IPS-20b (cell line): ENCODE results near the gene NEU3.
"Not testable (repeated sequence)": the region's sequence is repeated elsewhere in the genome, so short reads cannot be mapped to it uniquely, and the experiment has no call there.

Experiments used
- H3K27ac ChIP-seq: one replicate; pipeline ENCODE4 v1.5.1; 2013; ENCODE audit warnings: low read length
- H3K27me3 ChIP-seq: 2 replicates; pipeline ENCODE4 v1.6.1; 2013; ENCODE audit warnings: mild to moderate bottlenecking, low read length, inconsistent platforms; ENCODE audit not compliant: insufficient read depth
- H3K36me3 ChIP-seq: 2 replicates; pipeline ENCODE4 v1.6.1; 2013; ENCODE audit warnings: low read depth, mild to moderate bottlenecking, inconsistent platforms, low read length, moderate library complexity; ENCODE audit not compliant: insufficient read depth
- H3K4me1 ChIP-seq: 2 replicates; pipeline ENCODE4 v1.6.1; 2013; ENCODE audit warnings: mild to moderate bottlenecking, control low read depth, inconsistent platforms, low read length, moderate library complexity; ENCODE audit not compliant: insufficient read depth
- H3K4me3 ChIP-seq: 2 replicates; pipeline ENCODE4 v1.5.1; 2013; ENCODE audit warnings: mild to moderate bottlenecking, low read length, inconsistent platforms
- H3K9ac ChIP-seq: 2 replicates; pipeline ENCODE4 v1.6.1; 2013; ENCODE audit warnings: low read depth, mild to moderate bottlenecking, inconsistent platforms, low read length, moderate library complexity
- H3K9me3 ChIP-seq: 2 replicates; pipeline ENCODE4 v1.6.1; 2013; ENCODE audit warnings: mild to moderate bottlenecking, low read depth, low read length, inconsistent platforms; ENCODE audit not compliant: insufficient read depth

The NEU3 gene

DNA sequence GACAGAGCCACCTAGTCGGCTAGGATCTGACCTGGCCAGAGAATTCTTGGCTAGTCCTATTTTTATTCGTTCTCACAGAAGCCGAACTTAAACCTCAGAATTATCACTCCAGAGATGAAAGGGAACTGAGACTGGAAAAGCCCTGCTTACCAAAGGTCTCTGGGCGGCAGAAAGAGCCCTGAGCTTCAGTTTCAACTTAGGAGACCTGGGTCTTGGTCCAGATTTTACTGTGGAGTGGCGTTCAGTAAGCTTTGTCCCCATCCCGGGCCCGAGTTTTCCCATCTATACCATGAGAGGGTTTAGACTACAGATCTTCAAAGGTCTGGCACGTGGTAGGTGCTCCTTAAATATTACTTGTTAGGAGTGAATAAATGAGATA lies 516 bp downstream of the NEU3 start:
- no peaks in the 10 kb centered on the region for H3K27me3 ChIP-seq
- H3K4me1 ChIP-seq, result peaks cover 5% of the 10 kb centered on the region
- H3K36me3 ChIP-seq, result no peaks in the 10 kb centered on the region
- peak overlapping the region; percentile 90 for H3K4me3 ChIP-seq
- no peak overlapping the region for H3K27ac ChIP-seq
- H3K9ac ChIP-seq, result peak overlapping the region; percentile 88
- H3K9me3 ChIP-seq, result no peaks in the 10 kb centered on the region

GRCh38 chr11:74990150-74990549 lies 1.4 kb downstream of the NEU3 start:
- not testable (repeated sequence) for H3K27ac ChIP-seq, H3K9ac ChIP-seq, H3K4me1 ChIP-seq, H3K27me3 ChIP-seq, H3K36me3 ChIP-seq, H3K9me3 ChIP-seq
- peak overlapping the region; percentile 90; the same call in 1 of the 2 replicates for H3K4me3 ChIP-seq

- Histone ChIP-seq H3K36me3 (peaks cover 13% of the 10 kb centered on the region), H3K9me3 (no peaks in the 10 kb centered on the region), H3K27me3 (no peaks in the 10 kb centered on the region), H3K4me3 (no peak overlapping the region), H3K9ac (no peak overlapping the region), H3K4me1 (peaks cover 5% of the 10 kb centered on the region), H3K27ac (no peak overlapping the region)
These were observed 2.2 kb downstream of the NEU3 start for GRCh38 chr11:74990941-74991340.

GRCh38 chr11:74992852-74993251 lies 4.1 kb downstream of the NEU3 start:
- Histone ChIP-seq H3K27me3 (no peaks in the 10 kb centered on the region), H3K36me3 (peaks cover 24% of the 10 kb centered on the region), H3K9ac (no peak overlapping the region), H3K27ac (no peak overlapping the region), H3K9me3 (no peaks in the 10 kb centered on the region), H3K4me1 (peaks cover 5% of the 10 kb centered on the region), H3K4me3 (no peak overlapping the region)

- H3K27me3 ChIP-seq, result no peaks in the 10 kb centered on the region
- H3K9me3 ChIP-seq, result no peaks in the 10 kb centered on the region
- peaks cover 24% of the 10 kb centered on the region for H3K36me3 ChIP-seq
- no peak overlapping the region for H3K4me3 ChIP-seq
- H3K27ac ChIP-seq, result no peak overlapping the region
- no peak overlapping the region for H3K9ac ChIP-seq
- no peaks in the 10 kb centered on the region for H3K4me1 ChIP-seq
These were observed 12.2 kb downstream of the NEU3 start for GRCh38 chr11:75000975-75001354.

DNA sequence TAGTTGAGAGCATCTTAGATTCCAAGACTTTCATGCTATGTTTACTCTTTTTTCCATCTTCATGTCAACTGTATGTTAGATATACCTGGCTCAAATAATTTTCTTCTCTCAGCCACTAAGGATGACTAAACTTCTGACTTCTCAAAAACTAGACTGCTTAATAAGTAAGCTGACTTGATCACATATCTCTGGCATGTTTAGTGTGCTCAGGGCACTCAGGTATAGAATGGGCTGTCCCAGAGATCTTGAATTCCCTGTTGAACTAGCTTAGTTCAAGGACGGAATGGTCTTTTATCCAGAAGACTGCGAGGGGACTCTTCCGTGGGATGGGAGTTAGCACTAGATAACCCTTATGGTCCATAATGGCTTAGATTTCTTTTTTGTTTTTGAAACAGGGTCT lies 13.0 kb downstream of the NEU3 start:
- Histone ChIP-seq H3K36me3 (peaks cover 26% of the 10 kb centered on the region), H3K9ac (no peak overlapping the region), H3K27ac (no peak overlapping the region), H3K27me3 (no peaks in the 10 kb centered on the region), H3K9me3 (no peaks in the 10 kb centered on the region), H3K4me1 (no peaks in the 10 kb centered on the region), H3K4me3 (no peak overlapping the region)

DNA sequence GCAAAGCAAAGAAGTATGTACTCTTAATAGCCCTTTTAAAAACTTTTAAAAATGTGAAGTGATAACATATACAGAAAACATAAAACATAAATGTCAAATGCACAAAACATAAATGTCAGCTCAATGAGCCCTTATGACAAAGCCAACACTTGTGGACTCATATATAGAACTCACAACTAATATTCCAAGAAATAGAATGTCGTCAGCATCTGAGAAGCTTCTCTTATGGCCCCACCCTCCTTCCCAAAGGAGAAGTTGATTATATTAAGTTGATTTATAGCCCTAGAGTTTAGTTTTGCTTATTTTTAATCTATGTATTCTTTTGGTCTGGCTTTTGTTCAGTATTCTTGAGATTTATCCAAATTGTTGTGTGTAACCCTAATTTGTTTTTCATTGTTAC lies 13.8 kb downstream of the NEU3 start:
- Histone ChIP-seq H3K27ac (no peak overlapping the region), H3K36me3 (peaks cover 27% of the 10 kb centered on the region), H3K9ac (no peak overlapping the region), H3K4me3 (no peak overlapping the region), H3K9me3 (no peaks in the 10 kb centered on the region), H3K4me1 (no peaks in the 10 kb centered on the region), H3K27me3 (no peaks in the 10 kb centered on the region)

DNA sequence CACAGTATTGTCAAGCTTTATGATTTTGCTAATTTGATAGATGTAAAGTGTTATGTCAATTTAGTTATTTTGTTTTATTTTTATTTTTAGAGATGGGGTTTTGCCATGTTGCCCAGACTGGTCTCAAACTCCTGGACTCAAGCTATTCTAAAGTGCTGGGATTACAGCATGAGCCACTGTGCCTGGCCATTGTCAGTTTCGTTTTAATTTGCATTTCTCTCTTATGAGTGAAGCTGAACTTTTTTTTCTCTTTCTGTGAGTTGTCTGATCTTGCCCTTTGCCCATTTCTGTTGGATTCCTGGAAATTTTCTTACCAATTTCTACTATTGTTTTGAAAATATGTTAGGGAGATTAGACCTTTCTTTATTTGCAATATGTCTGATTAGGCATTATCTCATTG lies 15.5 kb downstream of the NEU3 start:
- Histone ChIP-seq H3K36me3 (peaks cover 31% of the 10 kb centered on the region), H3K27ac (no peak overlapping the region), H3K4me1 (no peaks in the 10 kb centered on the region), H3K9me3 (no peaks in the 10 kb centered on the region), H3K9ac (no peak overlapping the region), H3K27me3 (no peaks in the 10 kb centered on the region), H3K4me3 (no peak overlapping the region)

- H3K36me3 ChIP-seq, result peaks cover 31% of the 10 kb centered on the region
These were observed 22.6 kb downstream of the NEU3 start for GRCh38 chr11:75011357-75011756.

GRCh38 chr11:75011872-75012271 lies 23.1 kb downstream of the NEU3 start:
- Histone ChIP-seq H3K9me3 (no peaks in the 10 kb centered on the region), H3K27ac (no peak overlapping the region), H3K27me3 (no peaks in the 10 kb centered on the region), H3K4me3 (no peak overlapping the region), H3K9ac (no peak overlapping the region), H3K36me3 (peaks cover 26% of the 10 kb centered on the region), H3K4me1 (no peaks in the 10 kb centered on the region)

More at GRCh38 chr11:75011357-75011756, 22.6 kb downstream of the NEU3 start:
- Histone ChIP-seq H3K27ac (no peak overlapping the region), H3K9me3 (no peaks in the 10 kb centered on the region), H3K4me1 (no peaks in the 10 kb centered on the region), H3K27me3 (no peaks in the 10 kb centered on the region), H3K9ac (no peak overlapping the region), H3K4me3 (no peak overlapping the region)

DNA sequence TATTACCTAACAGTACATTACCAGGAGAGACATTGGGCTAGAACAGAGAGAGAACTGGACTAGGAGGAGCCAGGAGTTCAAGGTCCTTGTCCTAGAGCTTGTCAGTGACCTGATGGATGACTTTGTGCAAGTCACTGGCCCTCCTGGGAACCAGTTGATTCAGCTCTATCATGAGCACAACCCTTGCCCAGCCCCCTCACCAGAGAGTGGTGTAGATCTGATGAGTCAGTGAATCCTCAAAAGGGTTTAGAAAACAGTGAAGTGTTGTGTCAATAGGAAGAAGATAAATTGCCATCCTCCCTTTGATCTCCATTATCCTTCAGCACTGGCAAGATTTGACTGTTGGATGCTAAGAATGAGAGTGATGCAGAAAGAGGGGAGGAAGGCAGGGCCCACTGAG lies 24.3 kb downstream of the NEU3 start:
- H3K27ac ChIP-seq, result no peak overlapping the region
- no peaks in the 10 kb centered on the region for H3K9me3 ChIP-seq
- H3K4me3 ChIP-seq, result no peak overlapping the region
- peaks cover 21% of the 10 kb centered on the region for H3K36me3 ChIP-seq
- H3K4me1 ChIP-seq, result no peaks in the 10 kb centered on the region
- no peaks in the 10 kb centered on the region for H3K27me3 ChIP-seq
- no peak overlapping the region for H3K9ac ChIP-seq

DNA sequence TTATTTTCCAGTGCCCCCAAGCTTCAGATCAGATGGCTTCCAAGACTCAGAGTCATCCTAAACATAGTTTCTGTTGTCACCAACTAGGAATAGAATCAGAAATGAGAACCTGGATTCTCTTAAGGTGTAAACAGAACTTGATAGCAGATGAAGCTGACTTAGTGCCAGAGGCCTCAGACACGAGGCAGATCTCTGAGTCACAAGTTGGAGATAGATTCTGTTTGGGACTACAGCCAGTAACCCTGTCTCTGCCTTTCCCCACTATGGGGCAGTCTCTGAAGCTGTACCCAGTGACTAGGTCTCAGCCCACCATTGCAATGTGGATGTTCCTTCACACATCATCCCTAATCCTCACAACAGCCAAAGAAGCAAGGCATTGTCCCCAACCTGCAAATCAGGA lies 25.4 kb downstream of the NEU3 start:
- Histone ChIP-seq H3K27ac (no peak overlapping the region), H3K9ac (no peak overlapping the region), H3K9me3 (peaks cover 8% of the 10 kb centered on the region), H3K36me3 (peaks cover 17% of the 10 kb centered on the region), H3K4me3 (no peak overlapping the region), H3K4me1 (no peaks in the 10 kb centered on the region), H3K27me3 (no peaks in the 10 kb centered on the region)

DNA sequence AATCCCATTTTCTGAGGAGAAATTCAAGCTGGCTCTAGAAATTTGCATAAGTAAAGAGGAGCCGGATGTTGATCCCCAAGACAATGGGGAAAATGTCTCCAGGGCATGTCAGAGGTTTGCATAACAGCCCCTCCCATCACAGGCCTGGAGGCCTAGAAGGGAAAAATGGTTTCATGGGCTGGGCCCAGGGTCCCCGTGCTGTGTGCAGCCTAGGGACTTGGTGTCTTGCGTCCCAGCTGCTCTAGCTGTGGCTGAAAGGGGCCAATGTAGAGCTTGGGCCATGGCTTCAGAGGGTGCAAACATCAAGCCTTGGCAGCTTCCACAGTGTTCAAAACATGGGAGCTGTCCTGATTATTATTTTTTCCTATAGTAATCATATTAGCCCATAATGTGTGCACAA lies 30.5 kb downstream of the NEU3 start:
- not testable (repeated sequence) for H3K4me3 ChIP-seq, H3K9ac ChIP-seq, H3K4me1 ChIP-seq, H3K36me3 ChIP-seq, H3K27me3 ChIP-seq, H3K27ac ChIP-seq
- H3K9me3 ChIP-seq, result peaks cover 10% of the 10 kb centered on the region
